ENCODE results near the gene ZNF582.
A peak's percentile ranks its signal among the peaks of the same experiment; 100 is the strongest.

The ZNF582 gene

GRCh38 chr19:56393119-56394012 is at the start of gene ZNF582:
Gene ZNF582, minus strand, starts transcription at chr19:56393534. Its CDS starts 1,782 bp downstream, at chr19:56391752.
- peak; percentile 95 for DNase-seq (ENCODE audit: low spot score)

GRCh38 chr19:56441206-56441792 is 48.0 kb upstream of the ZNF582 start:
- DNase-seq (ENCODE audit: low spot score) = no peak

- DNase-seq (ENCODE audit: low spot score) = no peak
These were observed 30.6 kb upstream of the ZNF582 start for GRCh38 chr19:56423985-56424353.

- no peak for DNase-seq (ENCODE audit: low spot score)
These were observed 30.1 kb upstream of the ZNF582 start for GRCh38 chr19:56423276-56423984.

GRCh38 chr19:56405062-56405461 is 11.7 kb upstream of the ZNF582 start:
- DNase-seq (ENCODE audit: low spot score) = no peak

- no peak for DNase-seq (ENCODE audit: low spot score)
These were observed 11.3 kb upstream of the ZNF582 start for GRCh38 chr19:56404705-56405056.

- DNase-seq (ENCODE audit: low spot score) = peak; percentile 99
These were observed 10.7 kb upstream of the ZNF582 start, which contains the start of gene ZNF583 for GRCh38 chr19:56403764-56404704. Gene ZNF583, plus strand, starts transcription at chr19:56404332. Its CDS starts 2,783 bp downstream, at chr19:56407115.

- no peak for DNase-seq (ENCODE audit: low spot score)
These were observed 9.9 kb upstream of the ZNF582 start for GRCh38 chr19:56403261-56403660.

GRCh38 chr19:56400485-56400884 is 7.2 kb upstream of the ZNF582 start:
- DNase-seq (ENCODE audit: low spot score) = no peak

- no peak for DNase-seq (ENCODE audit: low spot score)
These were observed 5.5 kb upstream of the ZNF582 start for GRCh38 chr19:56398809-56399208.

GRCh38 chr19:56383826-56384605 is 9.3 kb downstream of the ZNF582 start:
- DNase-seq (ENCODE audit: low spot score) = no peak

- no peak for DNase-seq (ENCODE audit: low spot score)
These were observed 16.0 kb downstream of the ZNF582 start for GRCh38 chr19:56377105-56377924.

GRCh38 chr19:56372281-56372680 is 21.1 kb downstream of the ZNF582 start:
- no peak for DNase-seq (ENCODE audit: low spot score)

- no peak for DNase-seq (ENCODE audit: low spot score)
These were observed 23.3 kb downstream of the ZNF582 start for GRCh38 chr19:56369886-56370676.

- peak; percentile 92 for DNase-seq (ENCODE audit: low spot score)
These were observed 25.3 kb downstream of the ZNF582 start for GRCh38 chr19:56367829-56368711.

- no peak for DNase-seq (ENCODE audit: low spot score)
These were observed 32.5 kb downstream of the ZNF582 start for GRCh38 chr19:56360841-56361240.

- DNase-seq (ENCODE audit: low spot score) = no peak
These were observed 36.4 kb downstream of the ZNF582 start for GRCh38 chr19:56356944-56357343.

GRCh38 chr19:56355517-56355916 is 37.8 kb downstream of the ZNF582 start:
- no peak for DNase-seq (ENCODE audit: low spot score)
